Ectodermal cell (in vitro differentiated cells): ENCODE measurements around the gene DNAAF8.

Source experiments
- H3K27ac ChIP-seq: 2 replicates; pipeline ENCODE4 v1.7.0; 2013; ENCODE audit warnings: mild to moderate bottlenecking, low read depth, low read length; ENCODE audit not compliant: insufficient read depth, poor library complexity, severe bottlenecking
- H3K27me3 ChIP-seq: 2 replicates; pipeline ENCODE4 v1.7.0; 2013; ENCODE audit warnings: mild to moderate bottlenecking, low read length; ENCODE audit not compliant: insufficient read depth, control insufficient read depth, poor library complexity, severe bottlenecking
- H3K36me3 ChIP-seq: one replicate; pipeline ENCODE4 v1.7.0; 2013; ENCODE audit warnings: low read length; ENCODE audit not compliant: control insufficient read depth, insufficient read depth
- H3K4me1 ChIP-seq: one replicate; pipeline ENCODE4 v1.7.0; 2013; ENCODE audit warnings: low read length; ENCODE audit not compliant: control insufficient read depth, insufficient read depth
- H3K4me3 ChIP-seq: 2 replicates; pipeline ENCODE4 v1.7.0; 2013; ENCODE audit warnings: low read depth, low read length, control low read depth; ENCODE audit not compliant: insufficient read depth
- H3K9me3 ChIP-seq: 2 replicates; pipeline ENCODE4 v1.7.0; 2013; ENCODE audit warnings: mild to moderate bottlenecking, low read length, moderate library complexity; ENCODE audit not compliant: control insufficient read depth
- WGBS, 2 experiments: methylation state at CpG; one replicate each; pipeline ENCODE4 v1.1.7; 2013; ENCODE audit warnings: missing lambda C conversion rate in 2 of 2; 5-methylcytosine and 5-hydroxymethylcytosine counted together

The DNAAF8 gene

GRCh38 chr16:4753227-4753626, 18.9 kb downstream of the DNAAF8 start:
- Histone ChIP-seq H3K36me3 (peaks cover 34% of the 10 kb centered on the region), H3K9me3 (no peaks in the 10 kb centered on the region), H3K27me3 (no peaks in the 10 kb centered on the region), H3K4me1 (no peaks in the 10 kb centered on the region), H3K27ac (no peak overlapping the region), H3K4me3 (no peak overlapping the region)
- WGBS, 2 experiments: 93 to 96% methylated on average over 11 of the region's 11 CpGs

- H3K4me1 ChIP-seq: no peaks in the 10 kb centered on the region
- H3K36me3 ChIP-seq: peaks cover 44% of the 10 kb centered on the region
- no peaks in the 10 kb centered on the region for H3K27me3 ChIP-seq
- no peak overlapping the region for H3K27ac ChIP-seq
- H3K9me3 ChIP-seq: no peaks in the 10 kb centered on the region
- H3K4me3 ChIP-seq: no peak overlapping the region
- WGBS, 2 experiments: 96% methylated on average over 4 of the region's 4 CpGs
Observed at GRCh38 chr16:4754865-4755264, 20.5 kb downstream of the DNAAF8 start.

GRCh38 chr16:4755687-4756086, 21.4 kb downstream of the DNAAF8 start:
- no peaks in the 10 kb centered on the region for H3K27me3 ChIP-seq
- no peaks in the 10 kb centered on the region for H3K9me3 ChIP-seq
- no peak overlapping the region for H3K4me3 ChIP-seq
- WGBS, 2 experiments: 95 to 96% methylated on average over 6 of the region's 6 CpGs
- H3K4me1 ChIP-seq: no peaks in the 10 kb centered on the region
- no peak overlapping the region for H3K27ac ChIP-seq
- peaks cover 52% of the 10 kb centered on the region for H3K36me3 ChIP-seq

- 94 to 96% methylated on average over 23 of the region's 23 CpGs for WGBS, 2 experiments
- H3K27me3 ChIP-seq: no peaks in the 10 kb centered on the region
- H3K36me3 ChIP-seq: peaks cover 52% of the 10 kb centered on the region
- H3K4me3 ChIP-seq: no peak overlapping the region
- H3K27ac ChIP-seq: no peak overlapping the region
- no peaks in the 10 kb centered on the region for H3K9me3 ChIP-seq
- no peaks in the 10 kb centered on the region for H3K4me1 ChIP-seq
Observed at GRCh38 chr16:4760221-4760910, 26.0 kb downstream of the DNAAF8 start.

- H3K9me3 ChIP-seq: no peaks in the 10 kb centered on the region
- peaks cover 3% of the 10 kb centered on the region for H3K4me1 ChIP-seq
- H3K27ac ChIP-seq: no peak overlapping the region
- H3K4me3 ChIP-seq: no peak overlapping the region
- 93 to 96% methylated on average over 9 of the region's 9 CpGs for WGBS, 2 experiments
- H3K36me3 ChIP-seq: peaks cover 41% of the 10 kb centered on the region
- H3K27me3 ChIP-seq: no peaks in the 10 kb centered on the region
Observed at GRCh38 chr16:4762205-4762604, 27.9 kb downstream of the DNAAF8 start.

GRCh38 chr16:4763791-4764190, 29.5 kb downstream of the DNAAF8 start:
- Histone ChIP-seq H3K27ac (no peak overlapping the region), H3K4me1 (peaks cover 3% of the 10 kb centered on the region), H3K4me3 (no peak overlapping the region), H3K36me3 (peaks cover 33% of the 10 kb centered on the region), H3K27me3 (no peaks in the 10 kb centered on the region), H3K9me3 (no peaks in the 10 kb centered on the region)
- WGBS, 2 experiments: 94 to 95% methylated on average over 7 of the region's 7 CpGs

GRCh38 chr16:4765511-4766474, 31.5 kb downstream of the DNAAF8 start:
- Histone ChIP-seq H3K9me3 (no peaks in the 10 kb centered on the region), H3K4me3 (peak overlapping the region; percentile 93), H3K27me3 (no peaks in the 10 kb centered on the region), H3K36me3 (peaks cover 20% of the 10 kb centered on the region), H3K4me1 (peaks cover 3% of the 10 kb centered on the region), H3K27ac (no peak overlapping the region)
- 86% methylated on average over 26 of the region's 26 CpGs for WGBS, 2 experiments

GRCh38 chr16:4766875-4767628, 32.7 kb downstream of the DNAAF8 start, which contains the start of gene ZNF500:
TSS of gene ZNF500 (minus strand) at chr16:4767162. CDS start at chr16:4765978, 1,184 bp downstream.
- Histone ChIP-seq H3K27me3 (no peaks in the 10 kb centered on the region), H3K36me3 (peaks cover 16% of the 10 kb centered on the region), H3K4me1 (peaks cover 3% of the 10 kb centered on the region), H3K27ac (peak within 1 kb of the TSS; percentile 12), H3K4me3 (peak within 1 kb of the TSS; percentile 93), H3K9me3 (no peaks in the 10 kb centered on the region)
- WGBS, 2 experiments: 10 to 11% methylated on average over 72 of the region's 72 CpGs

- peak overlapping the region; percentile 33 for H3K4me3 ChIP-seq
- no peaks in the 10 kb centered on the region for H3K9me3 ChIP-seq
- H3K27ac ChIP-seq: no peak overlapping the region
- 83 to 88% methylated on average over 17 of the region's 17 CpGs for WGBS, 2 experiments
- H3K36me3 ChIP-seq: peaks cover 11% of the 10 kb centered on the region
- H3K4me1 ChIP-seq: peaks cover 3% of the 10 kb centered on the region
- H3K27me3 ChIP-seq: no peaks in the 10 kb centered on the region
Observed at GRCh38 chr16:4767872-4768548, 33.7 kb downstream of the DNAAF8 start.
